Measurements from ENCODE around the gene OAS2. TPM values are rescaled to one million over a fixed set of nuclear protein-coding genes. Genes with fewer than 3 reads are reported as not detected.

The OAS2 gene
- total and polyA plus RNA-seq, 9 of the 15 experiments (the other 6 are each of a cell fraction or from before 2014, with no cell fraction given), result 0.13 to 0.85 TPM; not detected in 7

- no peak overlapping the region for H3K4me2 ChIP-seq (ENCODE audit: insufficient read depth, low read length)
- FAIRE-seq, result no peak
- no peak overlapping the region for H3K4me3 ChIP-seq
- H2AFZ ChIP-seq (ENCODE audit: low read depth, low read length), result no peak overlapping the region
- CTCF ChIA-PET (ENCODE audit: low intra/inter-chr PET ratio), result no interaction called here
- ATAC-seq, result no peak
- no peaks in the 10 kb centered on the region for H4K20me1 ChIP-seq (replicated peaks; ENCODE audit: control insufficient read depth, insufficient read depth, low read length)
- no peaks in the 10 kb centered on the region for H3K36me3 ChIP-seq (ENCODE audit: control insufficient read depth, insufficient read depth, low read length)
- DNase-seq (ENCODE audit: extremely low read depth in 1 of 4, low spot score in 3 of 4), result no peak
- BruUV-seq (replicated peaks), result no TSS peak
- POLR2A ChIA-PET, result interaction anchor here (1.2 kb wide), 1 partner anchor 11 kb away, joined by 3 read pairs; no protein-coding TSS in a partner anchor
- H3K79me2 ChIP-seq (ENCODE audit: control insufficient read depth, insufficient read depth, low read length), result no peaks in the 10 kb centered on the region
- H3K27me3 ChIP-seq (ENCODE audit: control insufficient read depth in 2 of 2, insufficient read depth in 2 of 2, low read length in 2 of 2), result peaks cover 4 to 28% of the 10 kb centered on the region in 2 experiments; a peak in 2 of 5 replicates
- no peak for TF ChIP-seq FUS (optimal IDR thresholded peaks at IDR 0.05; ENCODE audit: low read depth, low read length)
- no peak for TF ChIP-seq XRCC3 (IDR thresholded peaks at IDR 0.05)
- TF ChIP-seq PHF8 (IDR thresholded peaks at IDR 0.05; ENCODE audit: borderline replicate concordance, low read length), result no peak
- TF ChIP-seq BMI1 (IDR thresholded peaks at IDR 0.05; ENCODE audit: low read length), result no peak
- no peak for TF ChIP-seq ZNF699 (CRISPR knock-in tag; IDR thresholded peaks at IDR 0.05; ENCODE audit: insufficient replicate concordance)
- no peak for TF ChIP-seq OTX1 (CRISPR knock-in tag; IDR thresholded peaks at IDR 0.05)
- no peak for TF ChIP-seq POLR3A (IDR thresholded peaks at IDR 0.05; ENCODE audit: borderline replicate concordance, extremely low read depth, insufficient read depth, insufficient read length)
- TF ChIP-seq ZNF277 (CRISPR knock-in tag; IDR thresholded peaks at IDR 0.05; ENCODE audit: borderline replicate concordance), result no peak
- TF ChIP-seq HMG20B (CRISPR knock-in tag; IDR thresholded peaks at IDR 0.05), result no peak
- TF ChIP-seq TBL1XR1 (IDR thresholded peaks at IDR 0.05; ENCODE audit: low read length in 2 of 2), result no peak
- no peak for TF ChIP-seq EZH2 (IDR thresholded peaks at IDR 0.05; ENCODE audit: borderline replicate concordance, low read depth, low read length)
- 0% methylated on average over 2 of the region's 2 CpGs for WGBS (ENCODE audit: insufficient coverage, low coverage, missing lambda C conversion rate)
- H3K9ac ChIP-seq (ENCODE audit: insufficient read depth in 1 of 2, low read depth in 2 of 2, low read length in 2 of 2), result no peak overlapping the region
- H3K9me1 ChIP-seq (ENCODE audit: control insufficient read depth, insufficient read depth, low read length), result no peaks in the 10 kb centered on the region
- in situ Hi-C loops (cut with MboI), result no loop called here
- no peaks in the 10 kb centered on the region for H3K9me3 ChIP-seq (replicated peaks; ENCODE audit: control insufficient read depth, insufficient read depth, low read depth, low read length)
- H3K27ac ChIP-seq (ENCODE audit: extremely low read depth, low read depth, low read length), result no peak overlapping the region
- H3K4me1 ChIP-seq (replicated peaks in 1 of 2; ENCODE audit: control insufficient read depth in 2 of 2, insufficient read depth in 2 of 2, low read length in 2 of 2), result no peaks in the 10 kb centered on the region
- intact Hi-C loops (cut with micrococcal nuclease), result no loop called here
These were observed 32.4 kb downstream of the OAS2 start for GRCh38 chr12:113010701-113011100.
